ENCODE data around the gene SMARCA5.
"Not testable (repeated sequence)": the region's sequence is repeated elsewhere in the genome, so short reads cannot be mapped to it uniquely, and the experiment has no call there.

The SMARCA5 gene, protein sequence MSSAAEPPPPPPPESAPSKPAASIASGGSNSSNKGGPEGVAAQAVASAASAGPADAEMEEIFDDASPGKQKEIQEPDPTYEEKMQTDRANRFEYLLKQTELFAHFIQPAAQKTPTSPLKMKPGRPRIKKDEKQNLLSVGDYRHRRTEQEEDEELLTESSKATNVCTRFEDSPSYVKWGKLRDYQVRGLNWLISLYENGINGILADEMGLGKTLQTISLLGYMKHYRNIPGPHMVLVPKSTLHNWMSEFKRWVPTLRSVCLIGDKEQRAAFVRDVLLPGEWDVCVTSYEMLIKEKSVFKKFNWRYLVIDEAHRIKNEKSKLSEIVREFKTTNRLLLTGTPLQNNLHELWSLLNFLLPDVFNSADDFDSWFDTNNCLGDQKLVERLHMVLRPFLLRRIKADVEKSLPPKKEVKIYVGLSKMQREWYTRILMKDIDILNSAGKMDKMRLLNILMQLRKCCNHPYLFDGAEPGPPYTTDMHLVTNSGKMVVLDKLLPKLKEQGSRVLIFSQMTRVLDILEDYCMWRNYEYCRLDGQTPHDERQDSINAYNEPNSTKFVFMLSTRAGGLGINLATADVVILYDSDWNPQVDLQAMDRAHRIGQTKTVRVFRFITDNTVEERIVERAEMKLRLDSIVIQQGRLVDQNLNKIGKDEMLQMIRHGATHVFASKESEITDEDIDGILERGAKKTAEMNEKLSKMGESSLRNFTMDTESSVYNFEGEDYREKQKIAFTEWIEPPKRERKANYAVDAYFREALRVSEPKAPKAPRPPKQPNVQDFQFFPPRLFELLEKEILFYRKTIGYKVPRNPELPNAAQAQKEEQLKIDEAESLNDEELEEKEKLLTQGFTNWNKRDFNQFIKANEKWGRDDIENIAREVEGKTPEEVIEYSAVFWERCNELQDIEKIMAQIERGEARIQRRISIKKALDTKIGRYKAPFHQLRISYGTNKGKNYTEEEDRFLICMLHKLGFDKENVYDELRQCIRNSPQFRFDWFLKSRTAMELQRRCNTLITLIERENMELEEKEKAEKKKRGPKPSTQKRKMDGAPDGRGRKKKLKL

DNA sequence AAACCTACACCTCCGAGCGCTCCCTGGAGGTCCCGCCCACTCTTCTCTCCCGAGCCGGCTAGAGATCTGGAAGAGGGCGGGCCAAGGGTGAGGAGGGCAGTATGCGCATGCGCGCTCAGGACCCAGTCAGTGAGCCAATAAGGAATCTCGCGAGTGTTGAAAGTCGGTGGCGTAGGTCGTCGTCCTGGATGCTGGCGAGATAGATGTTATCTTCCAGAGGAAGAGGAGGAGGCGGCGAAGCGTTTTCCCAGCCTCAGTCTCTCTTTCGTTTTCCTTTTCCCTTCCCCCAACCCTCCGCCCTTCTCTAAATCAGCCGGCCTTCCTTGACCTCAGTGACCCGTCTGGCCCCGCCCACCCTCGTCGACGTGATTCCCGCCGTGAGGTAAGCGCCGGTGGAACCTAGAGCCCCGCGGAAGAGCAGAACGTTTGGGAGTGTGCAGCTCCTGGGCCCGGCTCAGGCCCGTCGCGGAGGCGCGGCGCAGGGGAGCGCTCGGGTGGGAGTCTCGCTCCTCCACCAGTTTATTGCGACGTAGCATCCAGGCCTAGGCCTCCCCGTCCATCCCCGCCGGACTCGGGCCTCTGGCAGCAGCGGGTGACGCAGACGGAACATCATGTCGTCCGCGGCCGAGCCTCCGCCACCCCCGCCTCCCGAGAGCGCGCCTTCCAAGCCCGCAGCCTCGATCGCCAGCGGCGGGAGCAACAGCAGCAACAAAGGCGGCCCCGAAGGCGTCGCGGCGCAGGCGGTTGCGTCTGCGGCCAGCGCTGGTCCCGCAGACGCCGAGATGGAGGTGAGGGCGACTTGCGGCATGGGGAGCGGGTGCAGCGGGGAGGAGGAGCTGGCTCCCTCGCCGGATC is at the start of gene SMARCA5:
Gene SMARCA5, plus strand, starts transcription at position 389 of the 855 bp plus-strand sequence. Its CDS starts 223 bp downstream, at position 612.
- DNase-seq (ENCODE audit: low read depth in 1 of 2, low spot score in 1 of 2): peak; percentile 78 to 94

DNA sequence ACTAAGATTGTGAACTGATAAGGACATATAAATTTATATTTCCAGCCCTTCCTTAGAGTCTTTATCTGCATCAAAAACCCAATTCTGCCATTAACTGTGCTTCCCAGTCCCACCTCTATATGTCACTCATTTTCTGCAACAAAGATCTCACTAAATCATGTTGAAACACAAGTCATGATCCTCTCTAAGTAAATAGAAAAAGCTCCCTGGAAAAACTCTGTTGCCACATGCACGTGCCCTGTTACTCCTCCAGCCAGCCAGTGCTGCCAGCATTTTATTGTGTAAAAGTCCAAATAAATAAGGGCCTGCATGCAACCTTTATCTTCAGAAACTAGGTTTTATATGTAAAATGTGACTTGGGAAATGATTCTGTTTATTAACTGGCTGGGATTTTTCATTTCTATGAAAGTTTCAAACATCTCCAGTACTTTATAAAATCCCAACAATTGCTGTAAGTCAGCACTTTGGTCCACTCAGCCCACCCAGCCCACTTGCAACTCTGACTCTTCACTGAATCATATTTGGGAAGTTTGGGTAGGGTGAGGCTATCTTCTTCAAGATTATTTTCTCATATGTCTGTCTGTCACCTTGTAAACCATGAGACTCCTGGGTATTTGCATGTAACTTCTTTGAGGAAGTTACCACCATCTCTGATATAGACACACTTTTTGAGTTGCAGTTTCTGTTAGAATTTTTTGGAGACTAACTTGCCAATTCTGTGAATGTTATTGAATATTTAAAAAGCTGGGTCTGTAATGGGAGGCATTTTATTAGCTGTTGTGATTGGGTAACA is 40.0 kb upstream of the SMARCA5 start:
- no peak for DNase-seq (ENCODE audit: low read depth in 1 of 2, low spot score in 1 of 2)

DNA sequence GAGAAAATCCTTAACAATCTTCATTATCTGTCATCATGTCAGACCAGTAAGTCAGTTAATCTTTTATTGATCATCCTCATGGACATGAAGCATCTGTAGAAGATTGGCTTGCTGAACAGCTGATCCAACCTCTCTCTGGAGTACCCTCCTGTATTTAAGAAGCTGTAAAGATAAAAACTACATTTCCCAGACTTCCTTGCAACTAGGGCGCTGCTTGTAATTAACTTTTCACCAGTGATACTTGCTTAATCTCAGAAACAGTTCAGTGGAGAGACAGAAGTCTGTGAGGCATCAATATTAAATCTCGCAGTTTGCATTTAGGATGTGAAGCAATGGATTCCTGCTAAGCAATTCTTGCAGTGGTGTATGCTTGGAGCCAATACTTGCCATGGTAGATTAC is 36.0 kb upstream of the SMARCA5 start:
- no peak for DNase-seq (ENCODE audit: low read depth in 1 of 2, low spot score in 1 of 2)

DNA sequence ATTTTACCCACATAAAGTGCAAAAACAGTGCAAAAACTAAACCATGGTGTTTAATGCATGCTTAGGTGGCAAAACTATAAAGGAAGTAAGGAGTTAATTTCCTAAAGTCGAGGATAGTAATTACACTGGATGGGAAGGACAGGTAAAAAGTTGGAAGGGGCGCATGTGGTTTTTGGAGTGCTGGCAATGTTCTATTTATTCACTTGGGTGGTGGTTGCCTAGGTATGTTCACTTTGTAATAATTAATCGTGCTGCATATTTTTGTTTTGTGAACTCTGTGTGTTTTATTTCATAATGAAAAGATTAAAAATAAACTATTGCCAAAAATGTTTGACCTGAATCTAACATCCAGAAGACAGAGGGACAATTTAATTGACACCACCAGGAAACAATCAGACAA is 32.1 kb upstream of the SMARCA5 start:
- no peak for DNase-seq (ENCODE audit: low read depth in 1 of 2, low spot score in 1 of 2)

DNA sequence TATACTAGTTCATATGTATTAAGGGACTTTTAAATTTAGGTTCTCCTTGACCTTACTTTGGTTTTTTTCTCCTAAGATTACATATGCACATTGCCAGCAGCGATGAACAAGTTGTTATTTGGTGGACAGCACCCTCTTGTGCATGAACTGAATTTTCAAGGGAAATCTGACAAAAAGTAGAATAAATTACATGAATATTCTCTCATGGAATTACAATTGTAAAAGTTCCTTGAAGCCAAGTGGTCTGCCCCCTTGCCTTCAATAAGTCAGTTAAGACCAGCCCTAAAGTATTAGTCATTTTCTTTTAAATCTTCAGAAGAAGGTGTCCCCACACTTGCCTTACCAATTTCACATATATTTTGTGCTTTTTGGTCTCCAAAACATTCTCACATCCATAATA is 30.7 kb upstream of the SMARCA5 start:
- no peak for DNase-seq (ENCODE audit: low read depth in 1 of 2, low spot score in 1 of 2)

DNA sequence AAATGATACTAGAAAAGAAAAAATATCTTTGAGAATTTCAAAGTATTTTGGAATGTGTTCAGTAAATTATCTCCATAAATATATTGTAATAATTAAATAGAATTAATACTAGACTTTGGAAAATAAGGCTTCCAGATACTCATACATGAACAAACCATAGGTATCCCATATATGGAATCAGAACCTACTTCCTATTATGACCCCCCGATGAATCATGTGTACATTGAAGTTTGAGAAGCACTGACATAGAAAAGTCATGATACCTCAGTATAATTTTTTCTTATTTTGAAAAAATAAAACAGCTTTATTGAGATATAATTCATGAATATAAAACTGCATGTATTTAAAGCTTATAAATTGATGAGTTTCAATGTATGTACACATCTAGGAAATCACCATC is 27.2 kb upstream of the SMARCA5 start:
- DNase-seq (ENCODE audit: low read depth in 1 of 2, low spot score in 1 of 2): no peak

DNA sequence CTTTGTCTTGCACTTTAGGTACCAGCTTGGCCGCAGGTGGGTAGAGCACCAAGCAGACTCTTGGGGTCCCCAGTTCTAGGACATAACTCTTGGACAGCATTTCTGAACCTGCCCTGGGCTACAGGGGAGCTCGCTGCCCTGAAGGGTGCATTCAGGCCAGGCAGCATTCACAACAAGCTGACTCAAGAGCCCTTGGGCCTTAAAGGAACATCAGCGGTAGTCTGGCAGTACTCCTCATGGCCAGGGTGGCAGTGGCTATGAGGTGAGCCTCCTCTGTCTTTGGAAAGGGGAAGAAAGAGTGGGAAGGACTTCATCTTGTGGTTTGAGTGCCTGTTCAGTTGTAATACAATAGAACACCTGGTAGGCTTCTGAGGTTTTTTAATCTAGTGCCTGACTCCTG is 24.8 kb upstream of the SMARCA5 start:
- DNase-seq (ENCODE audit: low read depth in 1 of 2, low spot score in 1 of 2): no peak

DNA sequence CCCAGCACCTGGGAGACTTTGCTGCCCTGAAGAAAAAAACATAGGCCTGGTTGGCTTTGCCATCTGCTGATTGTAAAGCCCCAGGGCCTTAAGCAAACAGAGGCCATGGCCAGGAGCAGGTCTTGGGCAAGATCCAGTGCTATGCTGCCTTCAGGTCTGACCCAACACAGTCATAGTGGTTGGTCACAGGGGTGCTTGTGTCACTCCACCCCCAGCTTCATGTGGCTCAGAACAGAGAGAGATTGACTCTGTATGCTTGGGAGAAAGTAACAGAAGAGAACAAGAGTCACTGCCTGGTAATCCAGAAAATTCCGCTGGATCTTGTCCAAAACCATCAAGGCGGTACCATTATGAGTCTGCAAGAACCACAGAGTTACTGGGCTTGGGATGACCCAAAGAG is 24.4 kb upstream of the SMARCA5 start:
- no peak for DNase-seq (ENCODE audit: low read depth in 1 of 2, low spot score in 1 of 2)

DNA sequence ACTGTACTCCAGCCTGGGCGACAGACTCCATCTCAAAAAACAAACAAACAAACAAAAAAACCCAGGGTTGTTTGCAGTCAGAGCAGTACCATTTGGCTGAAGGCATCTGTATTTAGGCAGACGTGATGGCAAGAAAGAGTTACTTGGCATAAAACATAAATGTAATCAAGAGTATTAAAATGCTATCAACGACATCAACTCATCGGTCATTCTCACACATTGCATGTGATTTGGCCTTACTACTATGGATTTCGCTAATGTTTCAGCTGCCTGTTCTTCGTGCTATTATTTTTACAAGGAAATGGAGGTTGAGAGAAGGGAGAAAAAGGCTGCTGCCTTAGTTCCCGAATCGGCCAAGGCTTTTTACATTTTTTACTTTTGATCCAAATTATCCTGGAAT is 15.5 kb upstream of the SMARCA5 start:
- DNase-seq (ENCODE audit: low read depth in 1 of 2, low spot score in 1 of 2): no peak

DNA sequence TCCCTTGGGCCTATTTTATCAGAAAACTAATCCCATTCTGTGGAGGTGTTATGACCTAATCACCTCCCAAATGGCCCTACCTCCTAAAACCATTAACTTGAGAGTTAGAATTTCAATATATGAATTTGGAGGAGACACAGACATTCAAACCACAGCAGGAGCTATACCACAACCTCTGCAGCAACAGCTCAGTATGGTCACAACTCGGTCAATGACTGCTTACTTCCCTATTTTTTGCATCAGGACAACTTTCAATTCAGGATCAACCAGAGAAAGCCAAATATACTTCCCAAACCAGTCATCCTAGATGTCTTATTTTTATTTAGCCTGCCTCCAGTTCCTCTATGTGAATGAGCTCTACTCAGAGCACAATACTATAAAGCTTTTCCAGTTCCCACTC is 11.3 kb upstream of the SMARCA5 start:
- DNase-seq (ENCODE audit: low read depth in 1 of 2, low spot score in 1 of 2): no peak

DNA sequence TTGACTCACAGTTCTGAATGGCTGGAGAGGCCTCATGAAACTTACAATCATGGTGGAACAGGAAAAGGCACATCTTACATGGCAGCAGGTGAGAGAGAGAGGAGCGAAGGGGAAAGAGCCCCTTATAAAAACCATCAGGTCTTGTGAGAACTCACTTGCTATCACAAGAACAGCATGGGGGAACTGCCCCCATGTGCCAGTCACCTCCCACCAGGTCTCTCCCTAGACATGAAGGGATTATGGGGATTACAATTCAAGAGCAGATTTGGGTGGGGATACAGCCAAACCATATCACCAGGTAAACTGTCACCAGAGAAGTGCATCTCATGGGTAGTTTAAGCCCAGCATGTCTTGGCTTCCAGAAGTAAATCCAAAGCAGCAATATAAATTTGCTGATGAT is 7.5 kb upstream of the SMARCA5 start:
- DNase-seq (ENCODE audit: low read depth in 1 of 2, low spot score in 1 of 2): no peak

DNA sequence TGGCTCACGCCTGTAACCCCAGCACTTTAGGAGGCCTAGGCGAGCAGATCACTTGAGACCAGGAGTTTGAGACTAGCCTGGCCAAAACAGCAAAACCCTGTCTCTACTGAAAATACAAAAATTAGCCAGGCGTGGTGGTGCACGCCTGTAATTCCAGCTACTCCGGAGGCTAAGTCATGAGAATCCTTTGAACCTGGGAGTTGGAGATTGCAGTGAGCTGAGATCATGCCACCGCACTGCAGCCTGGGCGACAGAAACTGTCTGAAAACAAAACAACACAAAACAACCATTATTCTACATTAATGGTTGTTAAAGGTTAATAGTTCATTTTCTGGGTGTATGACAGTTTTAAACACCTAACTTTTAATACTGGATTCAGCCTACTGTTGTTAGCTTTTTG is 1.6 kb upstream of the SMARCA5 start:
- DNase-seq (ENCODE audit: low read depth in 1 of 2, low spot score in 1 of 2): no peak

DNA sequence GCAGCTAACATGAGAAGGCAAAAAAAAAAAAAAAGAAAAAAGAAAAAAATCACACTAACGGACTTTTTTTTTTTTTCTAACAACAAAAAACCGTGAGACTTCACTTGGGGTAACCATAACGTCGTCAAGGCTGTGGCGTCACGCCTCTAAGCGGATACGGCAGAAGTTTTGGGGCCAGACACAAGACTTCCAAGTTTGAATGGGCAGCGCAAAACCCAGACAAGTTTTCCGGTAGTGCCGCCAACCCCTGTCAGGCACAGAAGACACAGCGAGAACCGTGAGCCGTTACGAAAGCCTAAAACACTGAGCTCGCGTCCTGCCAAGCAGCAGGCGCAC is 556 bp upstream of the SMARCA5 start:
- no peak for DNase-seq (ENCODE audit: low read depth in 1 of 2, low spot score in 1 of 2)

DNA sequence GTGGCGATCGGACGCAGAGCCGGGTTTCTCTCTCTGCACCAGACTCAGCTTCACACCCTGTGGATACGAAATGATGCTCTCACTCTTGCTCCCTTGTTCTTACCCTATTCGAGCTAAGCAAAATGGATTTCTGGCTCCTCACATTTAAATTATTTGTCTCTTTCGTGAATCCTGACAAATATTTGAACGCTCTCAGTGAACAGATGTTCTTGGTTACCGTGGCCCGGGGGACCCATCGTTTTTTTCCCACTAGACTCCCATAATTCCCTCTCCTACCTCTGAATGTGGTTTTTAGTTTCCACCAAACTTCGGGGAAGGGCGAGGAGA is 630 bp downstream of the SMARCA5 start:
- no peak for DNase-seq (ENCODE audit: low read depth in 1 of 2, low spot score in 1 of 2)

DNA sequence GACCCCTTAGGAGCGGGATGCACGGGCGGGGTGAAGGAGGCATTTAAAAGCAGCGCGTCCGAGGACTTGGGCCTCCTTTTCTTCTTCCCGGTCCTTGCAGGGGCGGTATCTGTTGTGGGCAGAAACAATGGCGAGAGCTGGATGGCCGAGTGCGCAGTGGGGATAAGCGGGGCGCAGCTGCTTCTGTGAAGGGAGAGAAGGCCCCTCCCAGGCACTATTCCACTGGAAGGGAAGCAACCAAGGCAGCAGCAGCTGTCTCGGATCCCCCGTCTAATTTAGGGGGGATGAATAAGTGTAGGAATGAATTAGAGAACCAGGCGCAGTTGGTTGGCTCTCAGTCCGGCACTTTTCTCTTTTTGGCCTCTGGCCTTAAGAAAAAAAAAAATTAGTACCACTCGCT is 995 bp downstream of the SMARCA5 start:
- DNase-seq (ENCODE audit: low read depth in 1 of 2, low spot score in 1 of 2): peak in 1 of 2 donors; percentile 3

DNA sequence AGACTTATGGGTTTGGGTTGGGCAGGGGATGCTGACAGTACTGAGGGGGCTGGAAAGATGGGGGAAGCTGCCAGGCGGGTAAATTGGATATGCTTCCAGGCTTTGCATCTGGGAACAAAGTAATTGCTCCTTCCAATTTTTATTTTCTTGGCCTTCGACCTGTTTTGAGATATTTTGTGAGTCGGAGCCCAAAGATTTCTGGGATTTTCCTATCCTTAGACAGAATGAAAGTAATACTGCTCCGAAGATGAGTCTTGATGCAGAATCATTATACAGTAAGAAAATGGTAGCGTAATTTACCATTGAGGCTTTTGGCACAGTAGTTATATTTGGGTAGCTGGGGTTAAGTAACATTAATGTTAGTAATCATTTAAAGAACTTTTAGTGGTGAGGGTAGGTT is 1.4 kb downstream of the SMARCA5 start:
- no peak for DNase-seq (ENCODE audit: low read depth in 1 of 2, low spot score in 1 of 2)

DNA sequence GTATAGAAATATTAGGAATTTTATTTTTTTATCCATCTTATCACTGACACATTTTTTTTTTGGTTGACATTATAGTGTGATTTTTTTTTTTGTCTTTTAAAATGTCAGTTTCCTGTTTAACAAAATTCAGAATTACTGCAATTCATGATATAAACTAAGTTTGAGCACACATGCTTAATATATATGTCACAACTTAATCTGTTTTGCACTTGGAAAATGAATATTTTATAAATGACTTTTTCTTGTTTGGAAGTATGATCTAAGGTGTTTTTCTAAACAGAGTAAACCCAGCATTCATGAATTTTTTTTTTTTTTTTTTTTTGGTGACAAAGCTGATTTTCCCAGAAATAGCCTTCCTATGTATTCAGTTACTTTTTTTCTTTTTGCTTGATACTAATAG is 2.4 kb downstream of the SMARCA5 start:
- DNase-seq (ENCODE audit: low read depth in 1 of 2, low spot score in 1 of 2): no peak

DNA sequence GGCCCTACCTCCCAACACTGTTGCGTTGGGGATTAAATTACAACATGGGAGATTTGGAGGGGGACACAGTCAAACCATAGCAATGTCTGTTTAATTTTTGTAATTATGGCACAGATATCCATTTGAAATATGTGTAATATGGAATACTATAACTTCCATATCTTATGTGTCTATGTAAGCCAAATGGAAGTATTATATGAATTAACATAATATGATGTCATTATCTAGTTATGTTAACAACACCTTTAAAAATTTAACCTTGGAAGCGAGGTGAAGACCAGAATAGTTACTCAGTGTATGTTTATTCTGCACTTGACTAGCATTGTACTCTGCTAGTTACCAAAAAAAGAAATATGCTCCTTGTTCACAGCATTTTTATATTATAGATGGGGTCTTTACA is 4.3 kb downstream of the SMARCA5 start:
- DNase-seq (ENCODE audit: low read depth in 1 of 2, low spot score in 1 of 2): no peak

DNA sequence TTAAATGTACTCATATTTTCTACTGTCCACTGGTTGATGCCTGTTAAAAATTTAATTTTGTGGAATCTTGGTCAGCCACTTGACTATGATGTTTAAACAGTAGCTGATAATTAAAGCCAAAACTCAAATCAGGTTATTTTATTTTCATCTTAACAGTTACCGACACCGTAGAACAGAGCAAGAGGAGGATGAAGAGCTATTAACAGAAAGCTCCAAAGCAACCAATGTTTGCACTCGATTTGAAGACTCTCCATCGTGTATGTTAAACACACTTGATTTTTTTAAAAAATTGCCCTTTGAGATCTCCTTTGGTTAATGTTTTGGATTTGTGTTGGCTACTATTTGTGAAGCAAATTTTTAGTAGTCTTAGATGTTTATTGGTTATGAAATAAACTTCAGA is 10.7 kb downstream of the SMARCA5 start:
- no peak for DNase-seq (ENCODE audit: low read depth in 1 of 2, low spot score in 1 of 2)

DNA sequence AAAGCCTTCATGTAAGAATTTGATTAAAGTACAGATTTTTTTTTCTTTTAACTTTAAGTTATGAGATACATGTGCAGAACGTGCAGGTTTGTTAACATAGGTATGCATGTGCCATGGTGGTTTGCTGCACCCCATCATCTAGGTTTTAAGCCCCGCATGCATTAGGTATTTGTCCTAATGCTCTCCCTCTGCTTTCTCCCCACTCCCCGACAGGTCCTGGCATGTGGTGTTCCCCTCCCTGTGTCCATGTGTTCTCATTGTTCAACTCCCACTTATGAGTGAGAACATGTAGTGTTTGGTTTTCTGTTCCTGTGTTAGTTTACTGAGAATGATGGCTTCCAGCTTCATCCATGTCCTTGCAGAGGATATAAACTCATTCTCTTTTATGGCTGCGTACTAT is 14.5 kb downstream of the SMARCA5 start:
- DNase-seq (ENCODE audit: low read depth in 1 of 2, low spot score in 1 of 2): not testable (repeated sequence)

DNA sequence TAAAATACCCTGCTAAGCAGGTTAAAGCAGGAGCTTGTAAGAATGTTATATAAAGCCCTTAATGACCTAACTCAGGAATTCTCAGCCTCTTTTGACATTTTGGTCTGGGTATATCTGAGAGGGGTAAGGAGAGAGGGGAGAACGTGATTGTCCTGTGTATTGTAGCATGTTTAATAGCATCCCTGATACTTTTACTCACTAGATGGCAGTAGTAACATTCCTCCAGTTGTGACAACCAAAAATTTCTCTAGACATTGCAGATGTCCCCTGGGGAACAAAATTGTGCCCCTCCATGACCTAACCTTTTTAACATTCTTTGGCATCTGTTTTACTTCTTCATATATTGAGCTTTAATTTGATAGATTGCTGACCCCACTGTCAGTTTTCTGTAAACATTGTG is 17.9 kb downstream of the SMARCA5 start:
- DNase-seq (ENCODE audit: low read depth in 1 of 2, low spot score in 1 of 2): no peak
